GM19035 (cell line): Measurements from ENCODE around the gene PGAM1.
"Not testable (repeated sequence)": the region's sequence is repeated elsewhere in the genome, so short reads cannot be mapped to it uniquely, and the experiment has no call there.

Source experiments
- ATAC-seq: cut with Tn5 transposase; IDR thresholded peaks from one replicate; pipeline ENCODE4 v1.9.1; 2021; ENCODE audit not compliant: unreplicated experiment

The PGAM1 gene

GRCh38 chr10:97454330-97455036 is 28.5 kb downstream of the PGAM1 start:
- ATAC-seq, result no peak

- no peak for ATAC-seq
These were observed 30.2 kb downstream of the PGAM1 start for GRCh38 chr10:97456034-97456685.

- no peak for ATAC-seq
These were observed 30.7 kb downstream of the PGAM1 start for GRCh38 chr10:97456686-97457065.

- no peak for ATAC-seq
These were observed 33.1 kb downstream of the PGAM1 start for GRCh38 chr10:97459111-97459510.

GRCh38 chr10:97459933-97460332 is 33.9 kb downstream of the PGAM1 start:
- no peak for ATAC-seq

- no peak for ATAC-seq
These were observed 36.3 kb downstream of the PGAM1 start for GRCh38 chr10:97462309-97462708.

- ATAC-seq, result no peak
These were observed 37.6 kb downstream of the PGAM1 start for GRCh38 chr10:97463363-97464132.

- no peak for ATAC-seq
These were observed 38.2 kb downstream of the PGAM1 start for GRCh38 chr10:97464226-97464625.

GRCh38 chr10:97465982-97466381 is 40.0 kb downstream of the PGAM1 start:
- ATAC-seq, result no peak

GRCh38 chr10:97466755-97467154 is 40.8 kb downstream of the PGAM1 start:
- ATAC-seq, result no peak

GRCh38 chr10:97468162-97468561 is 42.2 kb downstream of the PGAM1 start:
- no peak for ATAC-seq

GRCh38 chr10:97468781-97469180 is 42.8 kb downstream of the PGAM1 start:
- not testable (repeated sequence) for ATAC-seq

- ATAC-seq, result no peak
These were observed 48.9 kb downstream of the PGAM1 start for GRCh38 chr10:97474918-97475317.

GRCh38 chr10:97475936-97476594 is 50.1 kb downstream of the PGAM1 start:
- no peak for ATAC-seq

GRCh38 chr10:97479410-97479809 is 53.4 kb downstream of the PGAM1 start:
- ATAC-seq, result not testable (repeated sequence)

- no peak for ATAC-seq
These were observed 53.9 kb downstream of the PGAM1 start for GRCh38 chr10:97479939-97480338.

GRCh38 chr10:97481071-97481470 is 55.1 kb downstream of the PGAM1 start:
- no peak for ATAC-seq

GRCh38 chr10:97482381-97482780 is 56.4 kb downstream of the PGAM1 start:
- ATAC-seq, result no peak
